Stimulated activated CD4-positive, alpha-beta T cell treated with anti-CD3 and anti-CD28 coated beads, Interleukin-2, amount 100 ng/mL, for 24 hours (primary cell): ENCODE data around the gene GLI3.

Experiments used
- DNase-seq, 2 donors: peaks; one replicate each; pipeline ENCODE4 v3.0.0-alpha.2; 2020

GLI3 gene

GRCh38 chr7:42235741-42236161 is 1.3 kb downstream of the GLI3 start:
- DNase-seq = no peak

- no peak for DNase-seq
Measured at GRCh38 chr7:42234736-42235135, 2.3 kb downstream of the GLI3 start.

DNA sequence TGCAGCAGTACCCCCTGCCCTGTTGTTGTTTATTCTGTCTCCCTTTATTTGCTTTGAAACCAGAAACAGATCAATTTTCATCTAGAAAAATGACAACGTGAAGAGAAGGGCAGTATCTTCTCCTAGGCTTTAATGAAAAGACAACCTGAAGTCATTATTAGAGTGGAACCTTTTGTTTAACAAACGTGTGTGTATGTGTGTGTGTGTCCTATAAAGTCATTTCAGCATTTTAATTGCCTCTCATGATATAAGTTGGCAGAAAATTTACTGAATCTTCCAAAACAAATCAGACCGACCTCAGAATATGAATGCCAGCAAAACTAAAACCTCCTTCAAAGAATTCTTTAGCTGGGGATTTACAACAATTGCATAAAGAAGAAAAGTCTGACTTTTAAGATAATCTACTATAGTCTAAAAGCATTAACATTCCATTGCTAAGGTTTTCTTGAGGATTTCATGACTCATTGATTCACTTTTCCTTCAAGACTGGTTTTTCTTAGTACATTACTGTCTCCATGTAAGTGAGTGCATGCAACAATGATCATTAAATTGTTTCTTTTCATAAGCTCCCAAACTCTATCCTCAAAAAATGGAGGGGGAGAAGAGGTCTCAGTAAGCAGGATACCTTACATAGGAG is 3.2 kb downstream of the GLI3 start:
- DNase-seq = no peak

DNA sequence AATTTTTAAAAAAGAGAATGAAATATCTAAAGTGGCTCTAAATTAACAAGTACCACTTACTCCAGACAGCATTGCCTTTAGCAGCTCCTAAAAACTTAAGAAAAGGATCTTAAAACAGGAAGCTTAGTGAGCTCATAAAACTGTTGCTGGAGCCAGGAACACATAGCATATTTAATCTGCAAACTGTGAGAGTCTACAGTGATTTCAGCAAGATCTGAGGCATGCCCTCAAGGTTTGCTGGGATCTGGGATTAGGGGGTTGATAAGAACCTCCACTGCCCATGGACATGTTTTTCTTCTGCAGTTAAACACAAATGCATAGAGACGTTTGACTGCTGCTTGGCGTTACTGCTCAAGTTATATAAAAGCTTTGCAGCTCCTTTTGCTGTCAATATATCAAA is 3.8 kb downstream of the GLI3 start:
- no peak for DNase-seq

- no peak for DNase-seq
Measured at GRCh38 chr7:42232275-42232674, 4.7 kb downstream of the GLI3 start.

- no peak for DNase-seq
Measured at GRCh38 chr7:42231043-42231787, 5.8 kb downstream of the GLI3 start.

DNA sequence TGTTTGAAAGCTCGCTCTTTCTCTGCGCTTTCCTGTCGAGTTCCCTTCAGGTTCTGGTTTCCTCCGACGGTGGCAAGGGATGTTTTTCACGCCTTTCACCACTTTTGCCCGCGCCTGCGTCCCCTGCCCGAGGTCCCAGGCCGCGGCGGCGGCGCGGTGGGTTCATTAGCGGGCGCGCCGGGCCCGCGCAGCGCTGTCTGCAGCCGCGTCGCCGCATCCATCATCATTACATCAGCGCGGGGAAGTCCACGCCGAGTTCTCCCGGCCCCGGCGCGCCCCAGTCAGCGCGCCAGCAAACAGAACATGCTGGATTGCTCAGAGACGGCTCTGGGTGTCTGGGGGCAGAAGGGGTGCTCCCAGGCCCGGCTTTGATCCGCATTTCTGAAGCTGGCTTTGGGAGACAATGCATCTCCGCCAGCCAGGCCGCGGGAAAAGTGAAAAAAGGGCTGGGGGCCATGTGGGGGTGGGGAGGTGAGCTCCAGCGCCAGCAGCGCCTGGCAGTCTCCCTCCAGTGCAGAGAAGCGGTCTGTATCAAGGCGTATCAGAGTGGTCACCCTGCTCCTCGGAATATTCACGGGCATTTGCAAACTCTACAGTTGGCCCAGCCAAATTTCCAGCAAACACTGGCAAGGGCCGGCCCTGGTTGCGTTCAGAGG is 8.9 kb downstream of the GLI3 start:
- peak in 1 of 2 donors; percentile 11 for DNase-seq

DNA sequence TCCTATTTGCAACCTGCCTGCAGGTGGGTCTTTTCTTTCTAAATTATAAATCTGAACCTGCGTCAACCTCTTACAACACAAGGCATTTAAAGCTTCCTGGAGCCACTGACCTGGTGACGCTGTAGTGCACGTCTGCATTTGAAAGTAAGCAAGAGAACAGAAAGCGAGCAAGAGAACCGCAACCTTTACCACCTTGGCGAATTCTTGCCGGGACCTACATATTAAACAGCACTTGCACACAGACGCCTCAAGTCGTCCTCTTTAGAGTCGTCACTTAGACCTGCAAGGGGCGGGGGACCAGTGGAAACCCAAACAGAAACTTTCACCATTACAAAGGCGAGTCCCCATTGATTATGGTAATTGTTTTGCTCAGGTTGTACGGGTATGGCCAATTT is 9.5 kb downstream of the GLI3 start:
- peak in 1 of 2 donors; percentile 8 for DNase-seq

- no peak for DNase-seq
Measured at GRCh38 chr7:42227021-42227420, 10.0 kb downstream of the GLI3 start.

GRCh38 chr7:42226354-42226941 is 10.6 kb downstream of the GLI3 start:
- no peak for DNase-seq

DNA sequence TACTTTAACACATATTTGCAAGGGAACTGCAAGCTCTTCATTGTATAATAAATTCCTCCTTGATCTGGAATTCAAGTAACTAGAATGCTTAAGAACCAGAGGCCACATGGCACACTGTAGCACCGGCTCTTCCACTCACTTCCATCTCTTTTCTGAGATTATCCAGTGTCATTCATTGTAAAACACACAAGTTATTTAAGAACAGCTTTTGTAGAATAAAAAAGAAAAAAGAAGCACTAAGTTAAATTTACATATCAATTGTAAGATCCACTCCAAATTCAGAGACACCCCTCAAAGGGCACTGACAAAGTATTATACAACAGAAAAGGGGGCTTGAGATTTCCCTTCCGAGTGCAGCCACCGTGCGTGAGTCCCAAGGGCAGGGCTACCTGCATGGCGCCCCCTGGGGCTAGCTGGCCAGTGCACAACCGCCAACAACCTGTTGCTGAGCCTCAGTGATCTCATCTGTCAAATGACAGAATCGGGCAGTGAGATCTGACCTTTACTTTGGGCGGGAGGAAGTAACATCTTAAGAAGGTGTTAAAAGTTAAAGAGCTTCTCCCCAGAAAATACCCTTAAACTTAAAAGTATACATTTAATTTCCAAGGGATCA is 12.5 kb downstream of the GLI3 start:
- DNase-seq = no peak

DNA sequence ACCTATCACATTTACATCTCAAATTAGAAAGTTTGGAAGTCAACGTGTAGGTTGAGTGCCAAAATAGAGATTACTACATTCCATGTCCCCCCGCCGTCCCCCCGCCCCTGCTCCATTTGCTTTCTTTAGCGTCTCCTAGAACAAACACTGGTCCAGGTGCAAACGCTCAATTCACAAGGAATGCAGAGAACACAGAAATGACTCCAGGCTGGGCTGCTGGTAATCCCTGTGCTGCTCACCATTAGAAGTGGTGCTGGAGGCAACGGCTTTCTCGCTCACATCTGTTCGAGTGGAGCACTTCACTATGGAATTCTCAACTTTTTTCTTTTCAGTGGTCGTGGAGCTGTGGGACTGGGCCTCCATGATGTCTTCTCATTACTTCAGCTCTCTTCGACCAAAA is 14.1 kb downstream of the GLI3 start:
- DNase-seq = no peak

DNA sequence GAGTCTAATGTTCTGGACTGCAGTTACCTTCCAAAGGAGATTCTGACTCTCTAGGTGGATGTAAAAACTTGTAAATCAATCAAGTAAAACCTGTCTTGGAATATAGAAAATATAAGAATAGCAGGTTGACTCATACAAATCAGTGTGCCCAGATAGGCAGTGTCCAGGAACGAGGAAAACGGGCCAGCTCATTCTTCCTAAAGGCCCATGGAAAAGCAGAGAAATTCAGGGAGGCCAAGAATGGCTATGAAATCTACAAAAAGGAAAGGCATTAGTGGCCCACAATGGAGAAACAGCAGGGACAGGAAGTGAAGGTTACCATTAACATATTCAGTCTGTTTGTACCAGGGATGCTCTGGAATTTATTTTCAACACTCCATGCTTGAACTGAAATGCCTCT is 14.9 kb downstream of the GLI3 start:
- DNase-seq = no peak

DNA sequence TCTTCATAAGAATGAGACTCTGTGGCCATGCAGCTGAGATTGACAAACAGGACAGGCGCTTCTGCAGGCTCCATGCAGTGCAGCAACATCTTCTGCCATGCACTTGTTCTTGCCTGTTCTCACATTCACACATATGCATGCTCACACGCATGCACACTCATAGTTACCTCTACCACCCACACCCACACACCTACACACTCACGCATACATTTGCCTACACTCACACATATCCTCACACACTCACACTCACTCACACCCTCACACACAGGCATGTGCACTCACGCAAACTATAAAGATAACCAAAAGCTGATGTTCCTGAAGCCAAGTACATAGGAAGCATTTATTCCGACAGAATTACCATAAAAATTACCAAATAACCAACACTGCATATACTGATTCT is 15.7 kb downstream of the GLI3 start:
- no peak for DNase-seq

- DNase-seq = no peak
Measured at GRCh38 chr7:42219447-42219846, 17.6 kb downstream of the GLI3 start.

- DNase-seq = no peak
Measured at GRCh38 chr7:42218248-42218647, 18.8 kb downstream of the GLI3 start.

DNA sequence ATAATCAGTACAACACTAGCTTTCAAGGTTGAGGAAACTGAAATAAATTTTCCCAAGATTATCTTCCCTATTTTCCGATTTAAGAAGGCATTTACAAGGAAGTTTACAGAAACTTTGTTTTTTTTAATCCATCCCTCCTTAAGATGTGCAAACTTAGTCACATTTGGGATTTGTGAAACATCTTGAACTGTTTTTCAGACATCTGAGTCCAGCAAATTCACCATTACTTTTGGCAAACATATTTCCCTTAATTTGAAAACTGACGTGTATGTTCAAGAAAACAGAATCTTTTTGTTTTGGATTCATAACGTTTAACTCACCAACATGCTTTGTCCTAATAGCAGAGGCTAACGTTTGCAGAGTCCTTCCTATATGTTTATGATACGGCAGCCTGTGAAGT is 19.5 kb downstream of the GLI3 start:
- DNase-seq = no peak

GRCh38 chr7:42217053-42217452 is 20.0 kb downstream of the GLI3 start:
- DNase-seq = no peak

DNA sequence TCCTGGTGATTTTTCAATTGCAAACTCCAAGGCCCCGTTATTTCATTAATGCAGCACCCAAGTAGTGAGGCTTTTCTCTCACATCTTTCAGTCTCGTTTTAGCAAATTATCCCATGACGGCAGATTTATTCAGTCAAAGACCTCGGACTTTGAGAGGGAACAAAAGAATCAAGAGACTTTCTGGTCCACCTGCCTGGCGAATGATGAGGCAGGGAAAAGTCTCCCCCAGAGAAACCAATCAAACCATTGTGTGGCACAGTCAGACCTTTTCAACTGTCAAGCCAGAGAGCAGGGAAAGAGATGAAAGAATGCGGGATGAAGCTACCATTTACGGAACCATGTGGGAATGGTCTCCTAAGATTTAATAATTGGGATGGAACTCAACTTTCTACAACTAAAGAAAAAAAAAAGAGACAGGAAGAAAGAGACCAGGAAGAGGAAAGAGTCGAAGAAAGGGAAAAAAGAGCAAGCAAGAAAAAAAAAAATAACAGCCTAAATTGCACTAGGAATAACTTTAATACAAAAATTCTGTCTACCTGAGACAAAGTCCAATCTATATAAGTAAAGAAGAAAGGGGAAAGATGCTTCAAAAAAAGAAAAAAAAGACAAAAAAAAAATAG is 22.8 kb downstream of the GLI3 start:
- no peak for DNase-seq

- no peak for DNase-seq
Measured at GRCh38 chr7:42213093-42213492, 23.9 kb downstream of the GLI3 start.

DNA sequence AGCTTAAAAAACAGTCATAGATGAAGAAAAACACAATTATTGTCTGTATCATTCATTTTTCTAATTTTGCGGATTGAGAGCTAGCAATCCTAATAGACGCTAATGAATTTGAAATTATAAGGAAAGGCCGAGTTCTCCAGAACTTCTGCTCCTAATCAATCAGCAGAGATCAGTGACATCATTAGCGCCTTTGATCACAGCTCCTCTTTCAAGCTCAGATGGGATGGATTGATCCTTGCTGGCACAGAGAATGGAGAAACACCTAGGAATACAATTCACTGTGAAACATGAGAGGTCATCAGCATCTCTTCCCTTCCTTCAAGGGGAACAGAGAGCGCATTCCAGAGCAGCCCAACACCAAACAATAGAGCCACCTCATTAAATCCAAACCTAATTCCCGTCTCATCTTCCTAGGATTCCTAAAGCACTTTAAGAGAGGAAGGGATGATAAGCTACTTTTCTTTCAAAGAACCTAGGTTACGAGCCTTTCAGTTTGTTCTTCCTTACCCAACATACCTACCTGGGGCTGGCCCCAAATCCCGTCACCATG is 24.4 kb downstream of the GLI3 start:
- DNase-seq = no peak

- no peak for DNase-seq
Measured at GRCh38 chr7:42211938-42212337, 25.1 kb downstream of the GLI3 start.

- DNase-seq = no peak
Measured at GRCh38 chr7:42210779-42211178, 26.2 kb downstream of the GLI3 start.
